T-helper 2 cell (primary cell): ENCODE measurements around the gene SAMD11.
A peak's percentile ranks its signal among the peaks of the same experiment; 100 is the strongest.
"Not testable (repeated sequence)": the region's sequence is repeated elsewhere in the genome, so short reads cannot be mapped to it uniquely, and the experiment has no call there.

Experiments used
- DNase-seq, 5 experiments: peaks; one replicate each; pipeline versions ENCODE4 v3.0.0 to v3.0.0-alpha.2; 2012 to 2022
- total RNA-seq, 2 donors: gene quantifications; one replicate each; lab custom pipeline; 2026; lab: John Stamatoyannopoulos, UW

SAMD11 gene
- 0 to 2.2 reads per million in 2 donors for total RNA-seq

GRCh38 chr1:923131-923990, at the start of gene SAMD11:
SAMD11 (plus strand) TSS chr1:923923; CDS start chr1:924432, 509 bp downstream.
- peak; percentile 32 to 77 (median 47) for DNase-seq

- not testable (repeated sequence) for DNase-seq
Measured at GRCh38 chr1:876428-877208, 47.1 kb upstream of the SAMD11 start.

GRCh38 chr1:877209-877986, 46.3 kb upstream of the SAMD11 start:
- DNase-seq = not testable (repeated sequence)

- DNase-seq = not testable (repeated sequence)
Measured at GRCh38 chr1:880511-880910, 43.2 kb upstream of the SAMD11 start.

GRCh38 chr1:880915-881314, 42.8 kb upstream of the SAMD11 start:
- not testable (repeated sequence) for DNase-seq

GRCh38 chr1:886311-886710, 37.4 kb upstream of the SAMD11 start:
- no peak for DNase-seq

GRCh38 chr1:886760-887159, 37.0 kb upstream of the SAMD11 start:
- no peak for DNase-seq

- no peak for DNase-seq
Measured at GRCh38 chr1:888297-888696, 35.4 kb upstream of the SAMD11 start.

- peak in 1 of 5 experiments; percentile 69 for DNase-seq
Measured at GRCh38 chr1:889774-890173, 33.9 kb upstream of the SAMD11 start.

- peak in 1 of 5 experiments; percentile 59 for DNase-seq
Measured at GRCh38 chr1:890234-890633, 33.5 kb upstream of the SAMD11 start.

GRCh38 chr1:890661-891060, 33.1 kb upstream of the SAMD11 start:
- peak in 1 of 5 experiments; percentile 64 for DNase-seq

- no peak for DNase-seq
Measured at GRCh38 chr1:897226-897625, 26.5 kb upstream of the SAMD11 start.

- DNase-seq = not testable (repeated sequence)
Measured at GRCh38 chr1:897951-898350, 25.8 kb upstream of the SAMD11 start.

- no peak for DNase-seq
Measured at GRCh38 chr1:899636-900317, 23.9 kb upstream of the SAMD11 start.

- DNase-seq = no peak
Measured at GRCh38 chr1:901108-901859, 22.4 kb upstream of the SAMD11 start.

GRCh38 chr1:902802-903201, 20.9 kb upstream of the SAMD11 start:
- no peak for DNase-seq

GRCh38 chr1:903305-903704, 20.4 kb upstream of the SAMD11 start:
- DNase-seq = no peak

GRCh38 chr1:903721-904271, 19.9 kb upstream of the SAMD11 start:
- DNase-seq = no peak

- DNase-seq = peak; percentile 71 to 90 (median 76)
Measured at GRCh38 chr1:904310-904950, 19.3 kb upstream of the SAMD11 start.

GRCh38 chr1:905071-905749, 18.5 kb upstream of the SAMD11 start:
- peak in 1 of 5 experiments; percentile 9 for DNase-seq
